HG03378 (cell line): ENCODE data around the gene NAPB.

Experiments
- ATAC-seq: cut with Tn5 transposase; IDR thresholded peaks from one replicate; pipeline ENCODE4 v1.9.1; 2021; ENCODE audit warnings: mild to moderate bottlenecking, moderate library complexity; ENCODE audit not compliant: unreplicated experiment

NAPB gene

GRCh38 chr20:23438661-23439060, 17.4 kb upstream of the NAPB start:
- ATAC-seq = no peak

GRCh38 chr20:23437126-23437899, 16.0 kb upstream of the NAPB start:
- ATAC-seq = no peak

- ATAC-seq = no peak
Measured at GRCh38 chr20:23436681-23437080, 15.4 kb upstream of the NAPB start.

GRCh38 chr20:23435626-23436539, 14.6 kb upstream of the NAPB start:
- no peak for ATAC-seq

- ATAC-seq = no peak
Measured at GRCh38 chr20:23434521-23435313, 13.4 kb upstream of the NAPB start.

GRCh38 chr20:23433628-23434027, 12.3 kb upstream of the NAPB start:
- no peak for ATAC-seq

GRCh38 chr20:23425129-23425528, 3.8 kb upstream of the NAPB start:
- no peak for ATAC-seq

GRCh38 chr20:23419995-23420901, 1.0 kb downstream of the NAPB start:
- ATAC-seq = no peak

- no peak for ATAC-seq
Measured at GRCh38 chr20:23419657-23419994, 1.7 kb downstream of the NAPB start.

- no peak for ATAC-seq
Measured at GRCh38 chr20:23417861-23418260, 3.4 kb downstream of the NAPB start.

- ATAC-seq = no peak
Measured at GRCh38 chr20:23415959-23416583, 5.2 kb downstream of the NAPB start.

- no peak for ATAC-seq
Measured at GRCh38 chr20:23415555-23415954, 5.7 kb downstream of the NAPB start.

- no peak for ATAC-seq
Measured at GRCh38 chr20:23414526-23415188, 6.6 kb downstream of the NAPB start.

- no peak for ATAC-seq
Measured at GRCh38 chr20:23413862-23414422, 7.3 kb downstream of the NAPB start.

GRCh38 chr20:23412026-23412425, 9.3 kb downstream of the NAPB start:
- no peak for ATAC-seq

GRCh38 chr20:23410916-23411695, 10.2 kb downstream of the NAPB start:
- no peak for ATAC-seq

GRCh38 chr20:23409800-23410199, 11.5 kb downstream of the NAPB start:
- no peak for ATAC-seq

- ATAC-seq = no peak
Measured at GRCh38 chr20:23408957-23409356, 12.3 kb downstream of the NAPB start.
